WERI-Rb-1 (cell line): ENCODE data around the gene AVPR2.

ENCODE experiments used
- DNase-seq: peaks from one replicate; pipeline ENCODE4 v3.0.0-alpha.2; 2020
- H3K27ac ChIP-seq: fragments of 250-450 bp; sonication (Bioruptor Pico); 2 replicates; pipeline ENCODE4 v1.5.1; 2020; ENCODE audit warnings: mild to moderate bottlenecking, moderate library complexity
- H3K27me3 ChIP-seq: fragments of 250-450 bp; sonication (Bioruptor Pico); 2 replicates; pipeline ENCODE4 v1.5.1; 2021; ENCODE audit warnings: mild to moderate bottlenecking, low read depth, moderate library complexity; ENCODE audit not compliant: insufficient read depth, severe bottlenecking
- H3K36me3 ChIP-seq: fragments of 250-450 bp; sonication (Bioruptor Pico); 2 replicates; pipeline ENCODE4 v1.5.1; 2020; ENCODE audit warnings: mild to moderate bottlenecking, moderate library complexity
- H3K4me3 ChIP-seq: 2 replicates; pipeline ENCODE4 v1.5.1; 2011; ENCODE audit warnings: low read depth, mild to moderate bottlenecking, control low read depth, low read length
- H3K9me3 ChIP-seq: fragments of 250-450 bp; sonication (Bioruptor Pico); 2 replicates; pipeline ENCODE4 v1.5.1; 2021; ENCODE audit warnings: mild to moderate bottlenecking, moderate library complexity; ENCODE audit not compliant: severe bottlenecking
- CTCF ChIP-seq: IDR thresholded peaks from 2 replicates; pipeline ENCODE4 v1.5.1; 2011; ENCODE audit warnings: low read depth, mild to moderate bottlenecking, control low read depth, inconsistent platforms, low read length

The AVPR2 gene

GRCh38 chrX:153877571-153878261, 26.8 kb upstream of the AVPR2 start:
- Histone ChIP-seq H3K9me3 (no peaks in the 10 kb centered on the region), H3K4me3 (no peak overlapping the region), H3K27ac (peak overlapping the region; percentile 78), H3K36me3 (no peaks in the 10 kb centered on the region; the same call in 1 of the 2 replicates), H3K27me3 (peaks cover 10% of the 10 kb centered on the region)
- no peak for DNase-seq
- no peak for TF ChIP-seq CTCF

- TF ChIP-seq CTCF: no peak
- Histone ChIP-seq H3K4me3 (0 out of 2 replicates have a peak overlapping the region, but pooled peaks have one; percentile 13), H3K27me3 (peaks cover 11% of the 10 kb centered on the region), H3K36me3 (no peaks in the 10 kb centered on the region; the same call in 1 of the 2 replicates), H3K27ac (peak overlapping the region; percentile 78), H3K9me3 (no peaks in the 10 kb centered on the region)
- DNase-seq: peak; percentile 63
These were observed 26.1 kb upstream of the AVPR2 start for GRCh38 chrX:153878345-153878744.

DNA sequence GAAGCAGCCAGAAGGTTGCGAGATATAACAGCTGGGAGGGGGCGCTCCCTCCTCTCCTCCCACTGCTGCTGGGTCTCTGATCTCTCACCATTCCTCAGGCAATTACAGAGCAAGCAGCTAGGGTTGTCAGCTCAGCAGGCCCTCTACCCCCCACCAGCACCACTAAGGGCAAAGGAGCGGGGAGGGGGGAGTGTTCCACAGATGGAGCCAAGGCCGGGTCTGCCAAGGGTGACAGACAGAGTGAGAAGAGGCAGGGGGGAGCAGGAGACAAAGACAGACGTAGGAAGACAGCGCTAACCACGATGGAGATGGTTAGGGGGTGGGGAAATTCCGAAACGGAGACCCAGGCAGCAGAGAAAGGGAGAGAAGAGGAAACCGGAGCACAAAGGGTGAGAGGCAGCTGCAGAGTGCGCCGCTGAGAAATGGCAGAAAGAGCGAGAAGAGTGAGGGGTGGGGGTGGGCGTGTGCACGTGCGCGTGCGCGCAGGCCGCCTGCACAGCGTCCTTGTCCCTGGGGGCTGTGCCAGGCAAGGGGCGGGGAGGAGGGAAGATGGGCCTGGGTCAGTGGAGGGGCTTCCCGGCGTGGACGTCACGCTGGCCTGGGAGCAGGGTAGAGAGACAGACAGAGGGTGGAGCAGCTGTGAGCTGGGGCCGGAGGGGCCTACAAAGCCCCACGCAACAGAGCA, 25.4 kb upstream of the AVPR2 start:
- Histone ChIP-seq H3K27me3 (peaks cover 8% of the 10 kb centered on the region), H3K27ac (peak overlapping the region; percentile 78), H3K9me3 (no peaks in the 10 kb centered on the region), H3K4me3 (peak overlapping the region; percentile 22), H3K36me3 (no peaks in the 10 kb centered on the region; the same call in 1 of the 2 replicates)
- peak; percentile 30; the same call in 1 of the 2 replicates for TF ChIP-seq CTCF
- peak; percentile 92 for DNase-seq

- peak overlapping the region; percentile 78 for H3K27ac ChIP-seq
- H3K4me3 ChIP-seq: no peak overlapping the region
- peaks cover 10% of the 10 kb centered on the region for H3K27me3 ChIP-seq
- no peak for TF ChIP-seq CTCF
- H3K36me3 ChIP-seq: no peaks in the 10 kb centered on the region; the same call in 1 of the 2 replicates
- H3K9me3 ChIP-seq: no peaks in the 10 kb centered on the region
- DNase-seq: no peak
These were observed 24.6 kb upstream of the AVPR2 start for GRCh38 chrX:153879741-153880439.

- H3K27me3 ChIP-seq: peaks cover 12% of the 10 kb centered on the region
- H3K4me3 ChIP-seq: no peak overlapping the region
- no peak for TF ChIP-seq CTCF
- DNase-seq: no peak
- H3K9me3 ChIP-seq: no peaks in the 10 kb centered on the region
- H3K27ac ChIP-seq: no peak overlapping the region
- no peaks in the 10 kb centered on the region; the same call in 1 of the 2 replicates for H3K36me3 ChIP-seq
These were observed 24.0 kb upstream of the AVPR2 start for GRCh38 chrX:153880440-153880815.
